OCI-LY3 (cell line): ENCODE data around the gene CAP1.

Source experiments
- H2AFZ ChIP-seq: fragments of 200-600, 300-600 bp; shearing (Covaris generic); 2 replicates; pipeline ENCODE4 v1.6.0; 2014; ENCODE audit warnings: antibody characterized with exemption, low read depth, low read length
- H3K27ac ChIP-seq: fragments of 200-600, 300-600 bp; sonication (generic); 2 replicates; pipeline ENCODE4 v1.5.1; 2014; ENCODE audit warnings: mild to moderate bottlenecking, low read length, moderate library complexity, mixed read lengths
- H3K27me3 ChIP-seq: fragments of 200-600, 300-600 bp; sonication (generic); 2 replicates; pipeline ENCODE4 v1.6.1; 2014; ENCODE audit warnings: low read depth, low read length, mixed read lengths
- H3K36me3 ChIP-seq: fragments of 200-600, 300-600 bp; sonication (generic); replicated peaks from 2 replicates; pipeline ENCODE3; 2014; ENCODE audit warnings: low read depth, low read length, mixed read lengths
- H3K4me1 ChIP-seq: fragments of 300-600, 200-600 bp; sonication (generic); 2 replicates; pipeline ENCODE4 v1.6.1; 2014; ENCODE audit warnings: low read length, mixed read lengths
- H3K4me2 ChIP-seq: fragments of 200-600, 300-600 bp; sonication (generic); 2 replicates; pipeline ENCODE4 v1.6.1; 2014; ENCODE audit warnings: low read length, mixed read lengths
- H3K4me3 ChIP-seq: fragments of 300-600, 200-600 bp; sonication (generic); 2 replicates; pipeline ENCODE4 v1.5.1; 2014; ENCODE audit warnings: antibody characterized with exemption, mild to moderate bottlenecking, low read length, moderate library complexity
- H3K79me2 ChIP-seq: fragments of 300-600, 200-600 bp; shearing (Covaris generic); 2 replicates; pipeline ENCODE4 v1.6.1; 2014; ENCODE audit warnings: mild to moderate bottlenecking, low read length, mixed read lengths
- H3K9ac ChIP-seq: fragments of 300-600, 200-600 bp; shearing (Covaris generic); 2 replicates; pipeline ENCODE4 v1.6.0; 2014; ENCODE audit warnings: mild to moderate bottlenecking, low read length, moderate library complexity
- H3K9me3 ChIP-seq: fragments of 200-600, 300-600 bp; shearing (Covaris generic); 2 replicates; pipeline ENCODE4 v1.6.1; 2014; ENCODE audit warnings: low read length, mixed read lengths; ENCODE audit not compliant: insufficient read depth
- H4K20me1 ChIP-seq: fragments of 200-600, 300-600 bp; sonication (generic); 2 replicates; pipeline ENCODE4 v1.6.1; 2016; ENCODE audit warnings: low read length, mixed read lengths; ENCODE audit not compliant: insufficient read depth
- CTCF ChIP-seq: fragments of 200-600, 300-600 bp; sonication (generic); IDR thresholded peaks from 2 replicates; pipeline ENCODE4 v1.5.1; 2014; ENCODE audit warnings: antibody characterized with exemption, low read length, low read depth
- EZH2phosphoT487 ChIP-seq: fragments of 200-600 bp; shearing (Covaris generic); IDR thresholded peaks from 2 replicates; pipeline ENCODE4 v1.6.1; 2018; ENCODE audit warnings: antibody characterized with exemption, mixed run types, low read depth

The CAP1 gene

GRCh38 chr1:40014812-40015594 is 25.5 kb upstream of the CAP1 start:
- no peaks in the 10 kb centered on the region for H3K9me3 ChIP-seq
- no peaks in the 10 kb centered on the region for H3K27me3 ChIP-seq
- no peak for TF ChIP-seq EZH2phosphoT487
- TF ChIP-seq CTCF: no peak
- H3K27ac ChIP-seq: no peak overlapping the region
- H3K4me1 ChIP-seq: peaks cover 12% of the 10 kb centered on the region
- H3K79me2 ChIP-seq: no peaks in the 10 kb centered on the region
- no peak overlapping the region for H3K9ac ChIP-seq
- no peaks in the 10 kb centered on the region for H4K20me1 ChIP-seq
- no peak overlapping the region for H3K4me3 ChIP-seq
- no peaks in the 10 kb centered on the region for H3K36me3 ChIP-seq
- no peak overlapping the region for H3K4me2 ChIP-seq
- H2AFZ ChIP-seq: no peak overlapping the region

GRCh38 chr1:40017951-40018575 is 22.5 kb upstream of the CAP1 start:
- TF ChIP-seq CTCF (no peak), EZH2phosphoT487 (no peak)
- no peak overlapping the region for H3K4me3 ChIP-seq
- H3K9me3 ChIP-seq: no peaks in the 10 kb centered on the region
- no peak overlapping the region for H2AFZ ChIP-seq
- no peaks in the 10 kb centered on the region for H3K79me2 ChIP-seq
- no peaks in the 10 kb centered on the region for H3K27me3 ChIP-seq
- no peaks in the 10 kb centered on the region for H3K36me3 ChIP-seq
- no peak overlapping the region for H3K27ac ChIP-seq
- no peak overlapping the region for H3K9ac ChIP-seq
- no peaks in the 10 kb centered on the region for H4K20me1 ChIP-seq
- H3K4me2 ChIP-seq: no peak overlapping the region
- peaks cover 12% of the 10 kb centered on the region for H3K4me1 ChIP-seq

- Histone ChIP-seq H3K4me1 (no peaks in the 10 kb centered on the region), H3K4me3 (no peak overlapping the region), H3K4me2 (no peak overlapping the region), H3K9me3 (no peaks in the 10 kb centered on the region), H3K79me2 (no peaks in the 10 kb centered on the region), H2AFZ (no peak overlapping the region), H3K27me3 (no peaks in the 10 kb centered on the region), H3K27ac (no peak overlapping the region), H3K36me3 (no peaks in the 10 kb centered on the region), H3K9ac (no peak overlapping the region), H4K20me1 (no peaks in the 10 kb centered on the region)
- TF ChIP-seq EZH2phosphoT487: no peak
- TF ChIP-seq CTCF: no peak
These were observed 20.0 kb upstream of the CAP1 start for GRCh38 chr1:40020447-40021085.

DNA sequence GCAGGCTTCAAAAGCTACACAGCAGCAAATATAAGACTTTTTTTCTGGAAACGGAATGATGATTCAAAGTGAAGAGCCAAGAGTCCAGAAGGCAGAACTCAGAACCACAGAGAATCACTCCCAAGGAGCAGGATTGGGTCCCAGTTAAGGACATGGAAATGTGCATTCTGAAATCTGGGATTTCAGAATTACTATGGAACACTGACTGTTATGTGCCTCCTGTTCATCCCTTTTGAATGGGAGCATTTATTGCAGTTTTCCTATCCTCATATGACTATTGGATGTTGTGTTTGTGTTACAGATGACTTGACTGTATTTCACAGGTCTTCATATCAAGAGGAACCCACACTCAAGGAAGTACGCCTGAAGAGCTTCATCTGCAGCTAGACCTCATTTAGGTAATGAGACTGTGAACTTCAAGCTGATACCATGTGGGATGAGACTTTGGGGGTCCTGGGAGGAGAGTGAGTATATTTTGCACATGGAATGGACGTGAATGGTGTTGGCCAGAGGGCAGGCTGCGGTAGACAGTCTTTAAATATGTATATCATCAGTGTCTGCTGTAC is 17.1 kb upstream of the CAP1 start:
- Histone ChIP-seq H3K79me2 (no peaks in the 10 kb centered on the region), H3K27me3 (peaks cover 10% of the 10 kb centered on the region; the same call in 1 of the 2 replicates), H4K20me1 (no peaks in the 10 kb centered on the region), H3K9ac (no peak overlapping the region), H3K4me2 (no peak overlapping the region), H3K9me3 (no peaks in the 10 kb centered on the region), H3K27ac (no peak overlapping the region), H3K4me3 (no peak overlapping the region), H3K36me3 (no peaks in the 10 kb centered on the region), H3K4me1 (no peaks in the 10 kb centered on the region), H2AFZ (no peak overlapping the region)
- no peak for TF ChIP-seq CTCF
- no peak for TF ChIP-seq EZH2phosphoT487
